ENCODE results near the gene DUSP22.

The DUSP22 gene

DNA sequence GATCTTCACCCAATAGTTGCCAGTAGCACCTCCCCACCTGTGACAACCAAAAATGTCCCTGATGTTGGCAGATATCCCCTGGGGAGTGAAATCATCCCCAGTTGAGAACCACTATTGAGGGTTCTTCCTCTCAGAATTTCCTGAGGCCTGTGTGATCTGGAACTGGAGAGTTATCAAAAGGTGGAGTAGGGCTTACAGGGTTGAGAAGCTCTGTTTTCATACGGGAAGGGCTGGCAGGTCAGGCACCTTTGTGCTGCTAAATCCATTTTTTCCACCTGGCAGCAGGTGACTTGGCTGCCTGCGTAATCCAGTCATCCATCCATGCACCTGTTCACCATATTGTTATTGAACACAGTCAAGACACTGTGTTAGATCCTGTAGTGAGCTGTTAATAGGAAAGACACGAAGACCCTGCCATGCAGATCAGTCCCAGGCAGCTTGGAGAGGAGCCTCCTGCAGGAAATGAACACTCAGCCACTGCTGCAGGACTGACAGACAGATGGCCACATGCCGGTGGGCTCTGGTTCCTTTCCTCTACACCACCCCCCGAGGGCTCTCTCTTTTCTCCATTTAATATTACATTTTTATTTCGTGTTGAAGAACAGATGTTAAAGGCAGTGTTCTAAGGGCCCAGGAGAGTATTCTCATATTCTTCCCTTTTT is 5.4 kb downstream of the DUSP22 start:
- no peak for DNase-seq

DNA sequence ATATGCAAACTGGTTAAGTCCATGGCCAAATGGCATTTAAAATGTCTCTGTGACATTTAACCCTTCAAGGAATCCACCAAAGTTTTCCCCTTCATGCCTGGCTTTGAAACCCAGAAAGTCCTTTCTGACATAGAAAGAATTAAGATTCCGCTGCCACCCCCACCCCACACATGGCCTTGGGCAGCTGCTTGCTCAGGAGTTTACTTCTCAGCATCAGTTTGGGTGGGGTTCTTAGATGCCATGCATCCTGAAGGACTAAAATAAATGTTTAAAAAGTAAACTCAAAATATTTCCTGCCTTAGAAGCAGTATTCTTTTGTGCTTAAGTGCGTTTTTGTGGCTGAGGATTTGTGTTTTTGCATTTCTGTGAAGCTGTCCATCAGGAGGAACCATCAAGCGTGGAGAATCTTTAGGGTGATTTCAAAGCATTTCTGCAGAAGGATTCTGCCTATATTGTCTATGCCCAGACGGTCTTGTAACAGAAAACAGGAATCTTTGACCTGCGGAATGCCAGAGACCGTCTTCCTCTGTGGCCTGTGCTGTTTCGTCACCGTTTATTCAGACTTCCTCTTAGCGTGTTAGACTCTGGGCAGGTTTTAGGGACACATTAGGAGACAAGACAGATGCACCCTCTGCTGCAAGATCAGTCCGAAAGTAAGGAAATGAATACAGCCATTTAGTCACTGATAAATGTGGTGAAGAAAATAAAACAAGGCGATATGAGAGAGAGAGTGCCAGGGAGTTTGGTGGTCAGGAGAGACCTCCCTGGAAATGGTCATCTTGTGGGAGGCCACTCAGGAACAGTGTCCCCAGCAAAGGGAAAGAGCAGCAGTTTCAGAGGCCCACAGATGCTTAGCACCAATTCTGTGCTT is 6.2 kb downstream of the DUSP22 start:
- no peak for DNase-seq

DNA sequence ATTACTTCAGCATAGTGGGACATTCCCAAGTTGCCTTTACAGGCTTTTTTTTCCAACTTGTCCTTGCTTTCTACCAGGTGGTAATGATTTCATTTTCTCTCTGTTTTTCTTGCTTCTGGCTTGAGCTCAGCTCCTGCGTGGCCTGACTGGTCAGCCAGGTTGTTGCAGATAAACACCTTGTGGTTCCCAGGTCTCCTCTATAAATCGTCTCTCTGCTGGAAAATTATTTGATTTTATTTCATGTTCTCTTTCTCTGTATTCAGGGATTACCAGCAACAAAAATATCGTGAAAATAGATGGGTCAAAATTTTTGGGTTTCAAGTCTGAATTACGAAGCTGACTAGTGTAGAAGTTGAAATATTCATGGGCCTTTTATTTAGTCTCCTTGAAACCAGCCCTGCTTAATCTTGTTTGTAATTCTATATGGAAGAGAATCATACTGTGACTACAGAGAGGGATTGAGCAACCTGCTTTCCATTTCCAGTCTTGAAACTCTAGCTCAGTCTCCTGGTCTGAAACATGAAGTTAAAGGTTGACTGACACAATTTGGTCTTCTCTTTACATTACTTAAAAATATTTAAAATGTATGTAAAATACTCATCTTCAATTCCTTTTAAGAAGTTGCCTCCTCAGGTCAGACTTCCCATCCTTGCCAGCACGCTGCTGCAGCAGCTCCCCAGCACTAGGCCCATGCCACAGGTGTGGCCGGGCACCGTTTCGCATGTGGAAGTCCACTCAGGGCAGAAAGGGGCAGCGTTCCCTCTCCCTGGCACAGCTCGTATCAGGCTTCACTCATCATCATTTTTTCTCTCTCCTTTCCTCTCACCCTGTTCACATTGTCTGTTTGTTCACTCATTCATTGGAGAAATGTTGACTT is 7.1 kb downstream of the DUSP22 start:
- no peak for DNase-seq

DNA sequence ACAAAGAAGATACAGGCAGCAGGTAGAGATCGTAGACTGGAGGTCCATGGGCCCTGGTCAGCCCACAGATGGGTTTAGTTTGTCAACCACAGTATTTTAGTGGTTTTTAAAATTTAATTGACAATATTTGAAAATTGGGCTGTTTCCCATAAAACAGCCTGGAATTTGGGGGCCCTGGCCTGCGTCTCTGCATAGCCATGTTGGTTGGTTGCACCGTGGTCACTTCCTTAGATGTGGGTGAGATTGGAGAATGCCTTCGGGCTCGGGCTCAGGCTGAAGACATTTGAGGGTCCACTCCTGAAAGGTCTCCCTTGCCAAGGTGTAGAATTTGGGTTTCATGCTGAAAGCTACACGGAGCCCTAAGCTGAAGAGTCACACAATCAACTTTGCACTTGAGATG is 7.7 kb downstream of the DUSP22 start:
- no peak for DNase-seq

DNA sequence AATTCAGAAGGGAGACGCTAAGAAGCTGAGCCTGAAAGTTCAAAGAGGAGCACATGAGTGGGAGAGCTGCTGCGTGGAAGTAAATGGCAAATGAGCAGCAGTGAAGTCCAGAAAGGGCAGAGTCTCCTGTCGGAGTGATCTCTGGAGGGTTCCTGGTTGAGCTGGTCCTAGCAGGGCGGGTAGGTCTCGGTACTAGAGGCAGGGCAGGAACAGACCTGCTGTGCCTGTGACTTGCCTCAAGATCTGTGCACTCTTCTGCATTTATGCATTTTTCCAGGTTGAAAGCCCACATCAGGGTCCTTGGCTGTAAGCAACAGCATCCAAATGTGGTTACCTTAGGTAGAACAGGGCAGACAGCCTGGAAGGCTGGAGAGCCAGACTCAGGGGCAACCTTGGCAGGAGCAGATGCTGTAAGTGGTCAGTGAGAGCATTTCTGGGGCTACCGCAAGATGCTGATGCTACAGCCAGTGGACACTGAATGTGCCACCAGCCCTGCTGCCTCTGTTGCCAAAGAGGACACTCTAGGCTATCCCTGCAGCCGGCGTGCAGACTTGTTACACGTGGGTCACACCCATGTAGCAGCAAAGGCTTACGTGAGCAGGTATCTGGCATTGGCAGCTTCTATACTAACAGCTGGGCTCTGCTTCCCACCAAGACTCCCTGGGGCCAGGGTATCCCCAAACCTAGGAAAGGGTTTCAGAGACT is 8.4 kb downstream of the DUSP22 start:
- no peak for DNase-seq

DNA sequence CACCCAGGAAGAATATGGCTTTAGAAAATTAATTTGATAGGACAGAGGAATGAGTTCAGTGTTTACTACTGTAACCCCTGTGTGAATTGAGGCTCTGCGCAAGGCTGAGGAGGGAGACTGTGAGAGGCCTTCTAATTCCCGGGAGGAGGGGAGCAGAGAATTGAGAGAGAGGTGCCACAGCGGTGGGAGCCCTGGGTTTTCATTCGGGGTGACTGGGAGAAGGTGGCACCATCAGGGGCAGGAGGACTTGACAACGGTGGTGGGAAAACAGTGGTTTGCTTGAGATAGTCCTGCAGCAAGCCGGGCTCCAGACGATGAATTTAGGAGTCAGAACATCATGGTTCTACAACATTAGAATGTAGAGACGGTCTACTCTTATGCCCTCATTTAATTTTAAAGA is 9.2 kb downstream of the DUSP22 start:
- DNase-seq: no peak

DNA sequence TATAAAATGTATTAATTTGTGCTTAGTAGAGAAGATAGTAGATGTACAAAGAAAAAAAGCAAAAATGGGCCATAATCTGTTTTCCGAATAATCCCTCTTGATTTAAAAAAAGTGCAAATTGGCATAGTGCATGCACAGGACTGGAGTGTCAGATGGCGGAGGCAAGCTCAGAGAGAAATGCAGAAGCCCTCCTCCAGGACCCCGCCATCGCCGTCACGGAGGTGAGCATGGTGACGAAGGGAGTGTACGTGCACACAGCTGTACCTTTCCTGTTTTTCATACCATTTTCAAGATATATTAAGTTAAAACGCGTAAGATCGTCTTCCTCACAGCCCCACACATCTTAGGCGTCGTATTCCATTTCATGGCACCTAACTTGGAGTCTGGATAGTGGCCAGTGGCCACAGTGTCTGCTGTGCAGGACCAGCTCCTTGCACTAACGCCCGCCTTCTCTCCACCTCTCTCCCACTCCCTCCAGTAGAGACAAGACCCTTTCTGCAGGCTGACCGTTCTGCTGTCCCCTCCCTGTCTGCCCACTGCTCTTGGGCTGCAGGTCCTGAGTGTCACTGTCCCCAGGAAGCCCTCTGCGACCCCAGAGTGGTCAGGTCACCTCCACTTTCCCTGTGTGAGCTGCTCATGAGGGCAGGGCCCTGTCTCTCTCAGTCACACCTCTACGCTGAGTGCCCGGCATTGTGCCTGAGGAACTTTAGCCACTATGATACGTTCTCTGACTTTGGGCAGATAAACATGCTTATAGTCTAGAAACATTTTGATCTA is 9.8 kb downstream of the DUSP22 start:
- no peak for DNase-seq

DNA sequence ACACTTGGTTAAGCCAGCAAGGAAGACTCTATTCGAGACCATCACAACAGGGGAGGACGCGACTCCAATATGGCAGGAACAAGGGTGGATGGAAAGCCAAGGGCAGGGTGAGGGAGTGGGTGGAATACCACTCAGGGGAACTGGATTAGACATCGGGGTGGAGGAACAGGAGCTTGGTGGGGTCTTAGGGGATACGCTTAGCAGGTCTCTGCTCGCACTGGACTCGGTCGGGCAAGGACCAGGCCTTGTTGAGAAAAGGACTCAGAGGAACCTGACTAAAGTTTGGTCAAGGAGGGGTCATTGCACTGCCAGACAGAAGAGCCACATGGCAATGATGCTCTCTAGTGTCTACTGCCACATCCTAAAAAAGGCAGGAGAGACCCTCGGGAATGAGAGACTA is 10.5 kb downstream of the DUSP22 start:
- no peak for DNase-seq

DNA sequence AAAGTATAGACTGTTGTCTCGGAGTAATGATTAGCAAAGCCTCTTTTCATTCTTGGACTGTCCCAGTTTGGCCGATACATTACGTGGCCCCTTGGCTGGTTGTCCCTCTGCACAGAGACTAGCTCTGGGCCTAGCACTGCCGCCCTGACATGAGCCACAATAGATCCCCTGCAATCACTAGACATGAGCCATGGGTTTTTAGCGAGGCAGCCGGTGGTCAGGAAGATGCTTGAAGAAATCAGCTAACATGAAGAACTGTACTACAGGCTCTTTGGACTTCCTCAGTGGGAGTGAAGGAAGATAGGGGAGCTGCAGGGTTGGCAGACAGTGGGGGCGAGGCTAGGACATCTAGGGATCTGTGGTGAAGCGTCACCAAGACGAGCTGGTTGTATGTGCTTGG is 11.0 kb downstream of the DUSP22 start:
- DNase-seq: no peak

DNA sequence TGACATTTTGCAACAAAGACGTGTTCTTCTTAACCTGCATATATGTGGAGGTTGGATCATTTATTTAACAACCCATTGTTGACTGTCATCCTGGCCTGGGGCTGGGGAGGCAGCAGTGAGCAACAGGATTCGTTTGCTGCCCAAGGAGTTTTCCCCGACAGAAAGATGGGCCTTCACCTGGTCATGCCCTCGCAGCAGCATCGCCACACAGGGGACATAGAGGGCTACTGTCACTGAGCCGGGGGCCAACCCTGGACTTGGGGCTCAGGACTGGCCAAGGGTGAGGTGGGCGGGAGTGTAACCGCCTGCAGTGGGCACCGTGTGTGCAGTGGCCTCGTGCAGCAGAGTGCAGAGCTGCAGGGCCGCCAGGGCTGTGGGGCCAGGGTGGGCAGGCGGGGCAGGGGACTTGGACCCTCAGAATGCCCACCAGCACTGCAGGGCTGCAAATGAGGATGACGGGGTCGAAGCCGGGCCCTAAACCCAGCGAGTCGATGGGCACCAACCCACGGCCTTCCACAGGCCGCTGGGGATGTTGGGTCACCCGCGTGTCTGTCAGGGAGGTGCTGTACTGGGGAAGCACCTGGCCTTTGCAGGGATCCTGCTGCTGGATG is 11.8 kb downstream of the DUSP22 start:
- no peak for DNase-seq

DNA sequence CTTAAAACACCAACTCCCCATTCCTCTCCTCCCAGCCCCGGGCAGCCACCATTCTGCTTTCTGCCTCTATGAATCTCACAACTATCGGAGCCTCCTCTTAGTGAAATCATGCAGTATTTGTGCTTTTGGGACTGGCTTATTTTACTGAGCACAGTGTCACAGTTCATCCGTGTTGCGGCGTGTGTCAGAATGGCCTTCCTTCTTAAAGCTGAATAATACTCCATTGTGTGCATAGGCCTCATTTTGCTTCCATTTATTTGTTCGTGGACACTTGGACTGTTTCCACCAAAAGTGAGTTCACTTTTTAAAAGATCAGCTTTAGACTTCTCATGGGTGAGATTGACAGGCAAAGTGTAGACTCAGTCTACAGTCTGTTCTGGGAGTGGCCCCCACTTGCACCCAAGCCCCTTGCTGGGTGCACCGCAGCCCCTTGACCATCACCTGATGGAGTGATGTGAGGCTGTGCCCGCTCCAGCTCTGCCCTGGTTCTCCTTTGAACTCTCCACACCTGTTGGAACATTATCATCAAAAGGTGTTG is 12.6 kb downstream of the DUSP22 start:
- DNase-seq: no peak

DNA sequence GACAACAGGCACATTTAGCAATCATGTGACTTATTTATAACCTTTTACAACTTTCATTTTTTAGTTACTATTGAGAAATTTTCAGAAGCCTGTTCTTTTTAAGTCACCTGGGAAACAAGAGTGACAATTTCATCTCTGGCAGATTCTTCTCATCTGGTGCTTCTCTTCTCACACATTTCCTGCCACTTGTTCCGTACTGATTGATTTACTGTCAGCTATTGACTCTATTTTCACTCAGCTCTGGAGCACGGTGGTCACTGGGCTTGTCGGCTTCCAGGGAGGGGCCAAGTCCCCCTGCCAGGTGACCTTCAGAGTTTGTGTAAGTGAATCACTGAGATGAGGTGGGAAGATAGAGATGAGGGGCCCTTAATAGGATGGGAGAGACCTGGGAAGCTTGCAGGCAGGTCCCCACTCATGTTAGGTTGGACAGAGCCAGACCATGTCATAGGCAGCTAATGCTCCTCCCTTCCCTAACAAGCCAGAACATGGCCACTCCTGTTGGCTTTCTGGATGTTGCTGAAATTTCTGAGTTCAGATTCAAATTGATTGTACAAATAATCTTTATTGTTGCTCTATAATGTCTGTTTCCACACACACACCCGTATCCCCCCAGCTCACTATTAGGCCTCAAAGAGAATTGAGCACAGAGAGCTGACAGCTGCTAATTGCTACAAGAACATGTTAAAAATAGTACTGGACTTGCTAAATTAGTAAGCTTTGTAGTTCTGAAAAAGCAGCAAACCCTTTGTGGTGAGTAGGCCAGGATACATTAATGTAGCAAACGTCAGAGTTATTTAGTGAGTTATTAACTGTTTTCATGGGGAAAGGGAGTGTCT is 13.3 kb downstream of the DUSP22 start:
- DNase-seq: no peak

DNA sequence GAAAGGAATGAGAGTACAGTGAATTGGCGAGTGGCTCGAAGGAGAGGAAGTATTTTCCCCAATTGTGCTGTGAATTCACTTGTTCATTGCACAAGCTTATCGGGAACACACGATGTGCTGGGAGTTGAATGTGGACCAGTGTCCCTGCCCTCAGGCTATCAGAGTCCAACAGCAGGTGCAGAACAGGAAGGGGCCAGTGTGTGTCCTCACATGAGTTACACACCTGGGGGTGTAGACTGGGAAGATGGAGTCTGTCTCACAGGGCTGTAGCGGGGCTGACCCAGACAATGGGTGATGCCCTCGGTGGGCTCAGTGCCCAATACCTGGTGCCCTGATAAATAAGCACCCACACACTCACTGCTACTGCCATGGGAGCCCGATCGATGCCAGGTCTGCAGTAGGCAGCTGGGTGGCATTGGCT is 14.4 kb downstream of the DUSP22 start:
- no peak for DNase-seq

DNA sequence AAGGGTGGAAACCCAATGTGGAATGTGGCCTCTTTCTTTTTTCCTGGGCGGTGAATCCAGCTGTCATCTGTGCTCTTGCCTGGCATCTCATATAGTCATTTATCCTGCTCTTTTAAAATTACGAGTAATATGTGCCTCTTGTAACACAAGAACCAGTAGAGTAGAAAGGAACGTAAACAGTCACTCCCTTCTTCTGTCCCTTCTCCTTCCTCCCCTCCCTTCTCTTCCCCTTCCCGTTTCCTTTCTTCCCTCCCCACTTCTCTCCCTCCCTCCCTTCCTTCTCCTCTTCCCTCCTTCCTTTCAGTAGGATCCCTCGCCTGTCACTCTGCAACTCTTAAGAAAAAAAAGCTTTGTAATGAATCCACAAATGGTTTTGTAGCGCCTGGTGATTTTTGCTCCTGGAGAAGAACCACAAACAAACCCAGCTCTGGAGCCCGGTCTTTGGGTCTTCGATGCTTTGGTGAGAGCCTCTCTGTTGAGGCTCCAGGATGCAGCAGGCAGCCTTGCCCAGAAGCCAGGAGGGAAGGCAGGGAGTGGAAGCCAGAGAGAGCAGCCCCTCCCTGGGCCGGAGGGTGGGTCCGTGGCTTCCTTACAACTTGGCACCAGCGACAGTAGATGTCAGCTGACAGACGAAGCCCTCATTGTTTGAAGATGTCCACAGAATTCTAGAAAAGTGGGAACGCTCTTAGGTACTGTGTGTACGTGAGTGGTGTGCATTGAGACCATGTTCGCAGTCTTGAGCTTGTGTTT is 15.0 kb downstream of the DUSP22 start:
- no peak for DNase-seq

DNA sequence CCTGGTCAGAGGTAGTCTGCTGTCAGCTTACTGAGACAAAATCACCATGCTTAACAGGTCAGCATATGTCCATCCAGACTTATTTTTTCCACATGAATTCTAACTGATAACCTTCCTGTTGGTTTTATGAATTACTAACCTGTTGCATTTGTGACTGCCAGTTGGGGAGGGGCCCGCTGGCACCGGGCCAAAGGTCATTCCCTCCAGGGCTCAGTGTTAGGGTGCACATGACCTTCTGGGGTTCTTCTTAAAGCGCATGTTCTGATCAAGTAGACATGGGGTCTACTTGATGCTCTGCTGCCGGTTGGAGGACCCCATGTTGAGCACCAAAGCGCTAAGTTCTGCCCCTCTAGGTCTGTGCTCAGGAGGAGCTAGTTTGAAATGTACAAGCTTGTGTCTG is 15.6 kb downstream of the DUSP22 start:
- no peak for DNase-seq

DNA sequence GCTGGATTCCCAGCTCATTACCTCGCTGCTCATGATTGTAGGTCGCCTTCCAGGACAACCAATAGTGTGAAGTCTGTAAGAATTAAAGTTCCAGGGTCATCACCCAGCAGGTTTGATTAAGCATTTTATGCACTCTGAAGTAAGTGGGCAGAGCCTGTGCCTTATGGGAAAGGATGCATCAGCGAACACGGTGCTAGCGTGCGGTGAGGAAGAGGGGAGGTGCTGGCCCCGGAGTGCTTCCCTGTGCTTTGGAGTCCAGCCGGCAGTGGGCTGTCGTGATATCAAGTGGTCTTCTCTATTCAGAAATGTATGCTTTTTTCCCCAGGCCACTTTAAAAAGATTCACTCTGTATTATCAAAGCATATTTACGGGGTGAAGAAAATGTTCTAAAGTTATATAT is 16.0 kb downstream of the DUSP22 start:
- DNase-seq: no peak

DNA sequence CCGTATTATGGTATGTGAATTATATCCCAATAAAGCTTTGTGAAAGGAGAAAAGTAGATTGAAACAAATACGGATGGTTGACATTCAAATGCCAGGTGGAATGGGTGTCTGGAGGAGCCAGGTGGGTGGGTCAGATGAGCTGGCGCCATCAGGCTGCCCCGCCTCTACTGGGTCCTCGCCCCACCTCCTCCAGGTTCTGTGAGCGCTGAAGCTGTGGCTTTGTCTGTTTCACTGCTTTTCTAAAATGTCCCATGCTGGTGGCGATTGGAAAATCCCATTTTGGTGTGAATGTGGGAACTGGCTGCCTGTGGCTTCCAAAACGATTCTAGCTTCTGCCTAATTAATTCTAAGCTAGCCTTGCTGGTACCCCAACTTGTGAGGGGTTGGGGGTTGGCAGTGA is 16.5 kb downstream of the DUSP22 start:
- no peak for DNase-seq

DNA sequence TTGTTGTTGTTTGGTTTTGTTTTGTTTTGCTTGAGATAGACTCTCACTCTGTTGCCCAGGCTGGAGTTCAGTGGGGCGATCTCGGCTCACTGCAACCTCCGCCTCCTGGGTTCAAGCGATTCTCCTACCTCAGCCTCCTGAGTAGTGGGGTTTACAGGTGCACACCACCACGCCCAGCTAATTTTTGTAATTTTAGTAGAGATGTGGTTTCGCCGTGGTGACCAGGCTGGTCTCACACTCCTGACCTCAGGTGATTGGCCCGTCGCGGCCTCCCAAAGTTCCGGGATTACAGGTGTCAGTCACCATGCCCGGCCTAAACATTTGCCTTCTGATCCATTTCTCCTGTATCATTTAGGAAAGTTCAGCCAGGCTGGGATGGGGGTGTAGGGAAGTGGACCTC is 17.7 kb downstream of the DUSP22 start:
- DNase-seq: no peak

DNA sequence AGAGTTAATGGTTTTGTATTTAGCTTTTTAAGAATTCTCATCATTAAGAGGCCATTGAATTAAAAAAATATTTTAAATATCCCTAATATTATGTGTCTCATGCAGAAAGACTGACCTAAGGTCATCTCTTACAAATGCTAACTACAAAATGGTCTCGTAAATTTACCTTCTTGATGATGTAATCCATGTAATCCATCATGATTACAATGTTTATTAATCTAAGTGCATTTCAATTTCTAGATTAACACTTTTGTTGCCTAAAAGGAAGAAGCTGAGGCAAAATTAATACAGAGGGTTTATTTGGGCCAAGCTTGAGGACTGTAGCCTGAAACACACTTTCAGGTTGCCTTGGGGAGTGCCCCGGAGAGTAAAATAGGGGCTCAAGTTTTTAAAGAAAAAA is 18.4 kb downstream of the DUSP22 start:
- DNase-seq: no peak
